CD1c-positive myeloid dendritic cell (primary cell): ENCODE measurements around the gene TMEM163.
"Not testable (repeated sequence)": the region's sequence is repeated elsewhere in the genome, so short reads cannot be mapped to it uniquely, and the experiment has no call there.

Experiments used
- DNase-seq: peaks from one replicate; pipeline ENCODE4 v3.0.0-alpha.2; 2016; ENCODE audit errors: extremely low spot score

The TMEM163 gene

DNA sequence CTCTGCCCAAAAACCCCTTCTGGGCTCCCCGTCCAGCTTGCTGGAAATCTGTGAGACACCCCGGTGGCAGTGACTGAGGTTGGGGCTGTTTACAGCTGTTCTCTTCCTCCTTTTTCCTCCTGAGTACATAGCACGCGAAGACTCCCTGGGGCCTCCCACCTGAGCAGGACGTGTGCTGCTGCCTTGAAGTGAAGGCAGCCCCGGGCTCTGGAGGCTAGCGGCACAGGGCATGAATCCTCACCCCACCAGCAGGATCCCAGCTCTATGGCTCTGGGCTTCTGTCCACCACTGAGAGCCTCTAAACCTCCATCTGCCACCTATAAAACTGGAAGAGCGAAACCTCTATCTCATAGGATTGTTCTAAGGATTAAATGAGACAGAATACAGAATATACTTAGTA, 182.5 kb downstream of the TMEM163 start:
- no peak for DNase-seq

DNA sequence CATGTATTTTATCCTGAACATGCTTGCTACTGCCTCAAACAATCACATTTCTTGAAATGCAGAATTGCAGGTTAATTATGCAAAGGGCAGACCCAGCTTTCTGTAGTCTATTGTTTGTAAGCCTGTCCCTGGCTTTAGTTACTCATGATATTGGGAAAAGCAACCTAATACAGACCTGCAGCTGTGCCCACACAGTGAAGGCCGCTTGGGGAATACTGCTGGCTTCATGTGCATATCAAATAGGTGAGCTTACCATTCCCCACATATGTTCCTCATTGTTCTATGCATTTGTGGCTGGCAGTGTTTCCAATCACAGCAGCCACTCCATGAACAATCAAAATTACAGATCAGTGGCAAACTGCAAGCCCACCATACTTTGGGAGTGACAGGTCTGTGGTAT, 186.3 kb downstream of the TMEM163 start:
- DNase-seq: no peak

GRCh38 chr2:134527381-134527780, 191.4 kb downstream of the TMEM163 start:
- no peak for DNase-seq

- no peak for DNase-seq
These were observed 196.0 kb downstream of the TMEM163 start for GRCh38 chr2:134522496-134523455.

DNA sequence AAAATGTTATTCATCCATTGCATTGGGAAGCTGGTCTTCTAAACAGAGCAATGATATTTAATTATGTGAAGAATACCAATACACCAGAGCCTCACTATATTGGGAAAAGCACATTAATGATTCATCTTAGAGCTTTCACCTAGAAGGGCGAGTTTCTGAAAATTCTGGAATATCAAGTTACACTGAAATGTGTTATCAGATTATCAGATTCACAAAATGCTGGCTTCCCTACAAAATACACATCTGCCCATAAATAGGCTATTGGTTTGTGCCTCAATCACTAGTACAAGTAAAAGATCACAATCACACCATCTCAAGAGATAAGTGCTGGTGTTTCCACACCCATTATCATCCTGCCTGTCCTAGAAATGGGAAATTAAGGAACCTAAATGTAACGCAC, 200.7 kb downstream of the TMEM163 start:
- no peak for DNase-seq

GRCh38 chr2:134515137-134515536, 203.7 kb downstream of the TMEM163 start:
- no peak for DNase-seq

DNA sequence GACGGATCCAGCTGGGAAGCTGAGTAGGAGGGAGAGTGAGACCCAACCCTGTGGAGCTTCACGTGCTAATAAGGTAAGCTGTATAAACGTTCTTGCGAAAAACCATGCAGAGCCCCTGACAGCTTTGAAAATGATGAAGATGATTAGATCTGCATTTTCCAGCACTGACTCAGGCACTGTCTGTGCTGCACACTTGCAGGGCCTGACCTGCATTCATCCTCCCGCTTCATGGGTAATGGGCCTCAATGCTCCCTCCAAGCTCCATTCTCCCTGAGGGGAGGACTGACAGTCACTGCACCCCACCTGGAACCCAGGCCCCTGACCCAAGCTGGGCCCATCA, 205.4 kb downstream of the TMEM163 start:
- no peak for DNase-seq

- no peak for DNase-seq
These were observed 205.9 kb downstream of the TMEM163 start for GRCh38 chr2:134512734-134513464.

DNA sequence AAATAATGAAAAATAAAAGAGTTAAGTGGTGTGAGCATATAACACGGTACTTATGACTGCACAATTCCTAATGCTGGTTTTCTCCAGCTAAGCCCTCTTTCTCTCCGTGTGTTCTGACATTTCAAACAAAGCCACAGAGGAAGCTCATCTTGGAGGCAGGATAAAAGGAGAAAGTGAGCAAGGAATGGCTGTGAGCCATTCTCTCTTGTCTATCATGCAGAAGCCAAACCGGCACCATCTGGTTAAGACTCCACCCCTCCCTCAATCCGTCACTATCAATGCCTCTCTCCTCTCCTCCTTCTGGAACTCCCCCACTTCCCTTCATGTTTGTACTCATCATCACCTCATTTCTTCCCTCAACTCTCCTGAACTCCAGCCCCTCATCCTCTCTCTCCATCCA, 210.4 kb downstream of the TMEM163 start:
- no peak for DNase-seq

GRCh38 chr2:134507697-134508096, 211.1 kb downstream of the TMEM163 start:
- DNase-seq: no peak

DNA sequence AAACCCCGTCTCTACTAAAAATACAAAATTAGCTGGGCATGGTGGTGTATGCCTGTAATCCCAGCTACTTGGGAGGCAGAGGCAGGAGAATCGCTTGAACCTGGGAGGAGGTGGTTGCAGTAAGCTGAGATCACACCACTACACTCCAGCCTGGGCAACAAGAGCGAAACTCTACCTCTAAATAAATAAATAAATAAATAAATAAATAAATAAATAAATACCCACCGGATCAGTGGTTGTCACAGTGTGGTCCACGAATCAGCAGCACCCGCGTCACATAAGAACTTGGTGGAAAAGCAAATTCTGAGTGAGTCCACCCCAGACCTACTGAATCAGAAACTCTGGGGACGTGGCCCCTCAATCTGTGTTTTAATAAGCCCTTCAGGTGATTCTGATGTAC, 211.6 kb downstream of the TMEM163 start:
- DNase-seq: not testable (repeated sequence)

- no peak for DNase-seq
These were observed 213.4 kb downstream of the TMEM163 start for GRCh38 chr2:134505446-134505845.

- no peak for DNase-seq
These were observed 214.0 kb downstream of the TMEM163 start for GRCh38 chr2:134504586-134505336.

DNA sequence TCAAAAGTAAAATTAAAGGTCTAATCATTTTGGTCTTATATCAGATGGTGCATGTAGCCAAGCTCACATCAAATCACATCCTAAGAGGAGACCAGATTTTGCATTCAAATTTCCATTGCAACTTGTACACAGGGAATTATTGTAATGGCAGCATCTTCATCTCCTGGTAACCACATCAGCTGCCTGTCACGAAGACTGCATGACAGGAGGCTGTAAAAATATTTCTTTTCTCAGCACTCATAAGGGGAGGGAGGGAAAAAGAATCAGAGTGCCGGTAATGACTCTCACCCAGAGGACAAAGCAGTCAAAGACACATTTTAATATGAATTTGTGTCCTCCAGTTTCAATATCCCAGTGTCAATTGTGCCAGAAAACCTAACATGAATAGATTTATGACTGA, 216.7 kb downstream of the TMEM163 start:
- DNase-seq: no peak

DNA sequence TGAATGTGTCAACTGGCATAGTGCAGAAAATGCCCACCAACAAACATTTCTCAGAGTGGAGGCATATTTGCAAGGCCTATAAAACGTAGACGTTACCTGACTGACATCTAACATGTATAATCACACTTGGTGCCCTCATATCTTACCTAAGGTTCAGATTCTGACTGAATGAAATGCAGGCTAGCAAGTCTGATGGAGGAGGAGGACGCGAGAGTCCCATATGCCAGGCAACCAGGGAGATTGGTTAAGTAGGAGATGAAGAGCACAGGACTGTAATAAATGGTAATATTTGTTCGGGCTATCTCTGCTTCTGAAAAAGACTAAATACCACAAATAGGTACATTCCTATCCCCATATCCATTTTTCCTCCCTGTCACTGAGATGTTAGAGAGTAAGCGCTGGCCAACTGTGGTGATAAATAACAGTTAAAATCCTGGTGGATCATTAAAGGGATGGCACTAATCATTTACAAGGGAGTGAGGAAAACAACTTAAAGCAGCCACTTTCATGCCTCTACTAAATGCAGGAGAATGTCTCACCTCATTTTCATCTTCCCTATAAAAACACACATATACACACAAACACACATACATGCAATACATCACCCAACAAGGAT, 217.2 kb downstream of the TMEM163 start:
- no peak for DNase-seq

DNA sequence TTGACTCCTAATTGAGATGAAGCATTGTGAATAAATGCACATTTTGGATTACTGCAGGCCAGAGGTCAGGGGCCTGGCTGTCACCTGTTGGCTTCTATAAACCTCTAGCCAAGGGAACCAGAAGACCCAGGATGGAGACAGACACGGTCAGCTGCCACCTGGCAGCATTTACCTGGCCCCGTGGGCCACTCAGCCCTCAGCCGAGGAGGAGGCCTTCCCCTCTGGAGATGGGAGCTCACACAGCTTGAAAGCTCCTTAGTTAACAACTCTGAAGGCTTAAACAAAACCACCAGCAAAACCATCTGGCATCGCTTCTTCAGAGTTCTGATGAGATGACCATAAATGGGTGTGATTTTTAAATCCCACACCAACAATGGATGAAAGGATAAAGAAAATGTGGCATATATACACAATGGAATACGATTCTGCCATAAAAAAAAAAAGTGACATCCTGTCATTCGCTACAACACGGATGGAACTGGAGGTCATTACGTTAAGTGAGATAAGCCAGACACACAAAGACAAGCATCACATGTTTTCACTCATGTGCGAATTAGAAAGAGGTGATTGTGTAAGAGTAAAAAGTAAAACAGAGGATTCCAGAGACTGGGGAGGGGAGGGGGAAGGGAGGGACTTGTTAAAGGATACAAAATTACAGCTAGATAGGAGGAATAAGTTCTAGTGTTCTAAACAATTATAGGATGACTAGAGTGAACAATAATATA, 218.4 kb downstream of the TMEM163 start:
- DNase-seq: no peak

GRCh38 chr2:134499307-134499926, 219.4 kb downstream of the TMEM163 start:
- no peak for DNase-seq

DNA sequence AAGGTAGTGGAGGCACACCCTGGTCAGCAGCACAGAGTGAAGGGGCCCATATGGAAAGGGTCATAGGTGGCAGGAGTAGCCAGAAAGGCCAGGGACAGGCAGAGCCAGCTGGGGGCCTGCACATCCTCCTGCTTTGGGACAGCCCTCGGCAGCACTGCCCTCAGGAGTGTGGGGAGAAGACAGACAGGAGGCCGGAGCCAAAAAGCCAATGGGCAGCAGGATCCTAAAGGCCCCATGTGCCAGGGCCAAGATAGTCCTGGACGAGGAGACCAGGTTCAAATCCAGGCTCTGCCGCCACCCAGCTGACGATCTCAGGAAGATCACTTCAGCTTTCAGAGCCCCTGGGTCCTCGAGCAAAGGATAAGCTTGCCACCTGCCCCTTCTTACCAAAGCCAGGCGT, 220.1 kb downstream of the TMEM163 start:
- no peak for DNase-seq

GRCh38 chr2:134493797-134494196, 225.0 kb downstream of the TMEM163 start:
- no peak for DNase-seq

DNA sequence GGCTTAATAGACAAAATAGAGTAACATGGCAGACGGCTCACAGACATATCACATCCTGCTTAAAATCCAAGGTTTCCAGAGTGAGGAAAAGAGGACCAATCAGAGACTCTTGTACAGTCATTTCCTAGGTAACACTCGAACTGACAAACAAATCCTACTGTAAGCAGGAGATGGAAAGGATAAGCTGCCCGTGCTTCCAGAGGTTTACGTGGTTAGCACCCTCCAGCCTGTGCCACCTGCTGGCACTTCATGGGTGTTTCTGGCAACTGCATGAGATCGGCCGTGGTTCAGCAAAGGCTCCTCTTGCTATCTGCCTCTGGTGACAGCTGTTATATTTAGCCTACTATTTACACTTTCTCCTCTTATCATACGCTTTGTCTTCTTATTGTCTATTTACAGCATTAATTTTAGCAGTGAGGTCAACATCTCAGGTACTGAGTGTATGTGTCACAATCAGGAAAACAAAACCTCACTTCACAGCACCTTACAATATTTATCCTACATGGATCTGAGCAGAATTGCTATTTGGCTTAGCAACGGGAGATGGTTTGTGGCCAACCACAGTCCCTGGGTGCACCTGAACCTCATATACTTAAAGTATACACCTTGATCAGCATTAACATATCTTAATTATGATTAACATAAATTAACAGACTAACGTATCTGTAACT, 226.9 kb downstream of the TMEM163 start:
- DNase-seq: no peak
